ENCODE measurements around the gene UBE2D2. TPM values are rescaled to one million over a fixed set of nuclear protein-coding genes. Genes with fewer than 3 reads are reported as not detected.

The UBE2D2 gene
- total and polyA plus RNA-seq, 2 of the 13 experiments (the other 11 are each of a cell fraction or from before 2014, with no cell fraction given): 79.1 to 109 TPM

DNA sequence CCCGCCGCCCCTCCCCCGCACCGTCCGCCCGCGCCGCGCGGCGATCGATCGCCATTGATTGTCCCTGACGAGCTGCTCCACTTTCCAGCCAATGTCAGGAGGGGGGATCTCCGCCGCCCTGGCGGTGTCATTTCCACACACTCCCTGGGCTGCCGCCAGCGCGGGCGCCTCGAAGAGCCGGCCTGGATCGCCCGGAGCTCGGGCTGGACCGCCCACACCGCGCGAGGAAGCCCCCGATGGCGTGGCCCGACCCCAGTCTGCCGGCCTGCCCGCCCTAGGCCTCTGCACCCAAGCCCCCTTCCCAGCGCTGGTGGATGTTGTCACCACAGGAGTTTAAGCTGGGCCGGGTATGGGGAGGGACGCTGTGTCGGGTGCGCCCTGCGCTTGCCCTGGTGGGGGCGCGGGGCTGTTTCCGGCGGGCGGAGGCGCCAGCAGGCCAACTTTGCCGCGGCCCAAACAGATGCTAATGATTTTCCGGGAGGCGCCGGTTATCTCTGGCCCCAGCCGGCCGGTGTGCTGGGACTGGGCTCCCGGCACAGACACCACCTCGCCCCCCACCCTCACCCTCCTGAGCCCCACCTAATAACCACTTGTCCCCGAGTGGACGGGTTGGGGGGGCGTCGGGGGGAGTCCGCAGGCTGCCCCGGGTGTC lies 76.4 kb downstream of the UBE2D2 start (continued):
- peak; percentile 86 for TF ChIP-seq MAZ (IDR thresholded peaks at IDR 0.05; ENCODE audit: borderline replicate concordance, low read depth, low read length)
- TF ChIP-seq MAZ (CRISPR knock-in tag; IDR thresholded peaks at IDR 0.05; ENCODE audit: low read depth): peak; percentile 97
- 0 out of 2 replicates have a peak, but pooled peaks have one; percentile 68 for TF ChIP-seq HBP1 (CRISPR knock-in tag; IDR thresholded peaks at IDR 0.05; ENCODE audit: low read depth)
- TF ChIP-seq ZNF678 (CRISPR knock-in tag; IDR thresholded peaks at IDR 0.05): no peak; the same call in 1 of the 2 replicates
- TF ChIP-seq KAT2B (IDR thresholded peaks at IDR 0.05; ENCODE audit: borderline replicate concordance, low read depth, low read length): peak; percentile 98
- TF ChIP-seq POLR2AphosphoS5 (IDR thresholded peaks at IDR 0.05; ENCODE audit: low read depth, low read length): no peak; the same call in 1 of the 2 replicates
- peak; percentile 64; the same call in 1 of the 2 replicates for TF ChIP-seq CREBL2 (CRISPR knock-in tag; IDR thresholded peaks at IDR 0.05; ENCODE audit: borderline replicate concordance)
- TF ChIP-seq, protein P1, sequence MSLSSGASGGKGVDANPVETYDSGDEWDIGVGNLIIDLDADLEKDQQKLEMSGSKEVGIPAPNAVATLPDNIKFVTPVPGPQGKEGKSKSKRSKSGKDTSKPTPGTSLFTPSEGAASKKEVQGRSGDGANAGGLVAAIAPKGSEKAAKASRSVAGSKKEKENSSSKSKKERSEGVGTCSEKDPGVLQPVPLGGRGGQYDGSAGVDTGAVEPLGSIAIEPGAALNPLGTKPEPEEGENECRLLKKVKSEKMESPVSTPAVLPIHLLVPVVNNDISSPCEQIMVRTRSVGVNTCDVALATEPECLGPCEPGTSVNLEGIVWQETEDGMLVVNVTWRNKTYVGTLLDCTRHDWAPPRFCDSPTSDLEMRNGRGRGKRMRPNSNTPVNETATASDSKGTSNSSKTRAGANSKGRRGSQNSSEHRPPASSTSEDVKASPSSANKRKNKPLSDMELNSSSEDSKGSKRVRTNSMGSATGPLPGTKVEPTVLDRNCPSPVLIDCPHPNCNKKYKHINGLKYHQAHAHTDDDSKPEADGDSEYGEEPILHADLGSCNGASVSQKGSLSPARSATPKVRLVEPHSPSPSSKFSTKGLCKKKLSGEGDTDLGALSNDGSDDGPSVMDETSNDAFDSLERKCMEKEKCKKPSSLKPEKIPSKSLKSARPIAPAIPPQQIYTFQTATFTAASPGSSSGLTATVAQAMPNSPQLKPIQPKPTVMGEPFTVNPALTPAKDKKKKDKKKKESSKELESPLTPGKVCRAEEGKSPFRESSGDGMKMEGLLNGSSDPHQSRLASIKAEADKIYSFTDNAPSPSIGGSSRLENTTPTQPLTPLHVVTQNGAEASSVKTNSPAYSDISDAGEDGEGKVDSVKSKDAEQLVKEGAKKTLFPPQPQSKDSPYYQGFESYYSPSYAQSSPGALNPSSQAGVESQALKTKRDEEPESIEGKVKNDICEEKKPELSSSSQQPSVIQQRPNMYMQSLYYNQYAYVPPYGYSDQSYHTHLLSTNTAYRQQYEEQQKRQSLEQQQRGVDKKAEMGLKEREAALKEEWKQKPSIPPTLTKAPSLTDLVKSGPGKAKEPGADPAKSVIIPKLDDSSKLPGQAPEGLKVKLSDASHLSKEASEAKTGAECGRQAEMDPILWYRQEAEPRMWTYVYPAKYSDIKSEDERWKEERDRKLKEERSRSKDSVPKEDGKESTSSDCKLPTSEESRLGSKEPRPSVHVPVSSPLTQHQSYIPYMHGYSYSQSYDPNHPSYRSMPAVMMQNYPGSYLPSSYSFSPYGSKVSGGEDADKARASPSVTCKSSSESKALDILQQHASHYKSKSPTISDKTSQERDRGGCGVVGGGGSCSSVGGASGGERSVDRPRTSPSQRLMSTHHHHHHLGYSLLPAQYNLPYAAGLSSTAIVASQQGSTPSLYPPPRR (CRISPR knock-in tag; IDR thresholded peaks at IDR 0.05; ENCODE audit: borderline replicate concordance): peak; percentile 77; the same call in 1 of the 2 replicates
- no peak for TF ChIP-seq FOXO1 (CRISPR knock-in tag; IDR thresholded peaks at IDR 0.05)
- peak; percentile 72; the same call in 1 of the 2 replicates for TF ChIP-seq MAFG (CRISPR knock-in tag; IDR thresholded peaks at IDR 0.05)
- no peak for TF ChIP-seq ZNF432 (CRISPR knock-in tag; IDR thresholded peaks at IDR 0.05; ENCODE audit: borderline replicate concordance)
- no peak for TF ChIP-seq ZNF143 (CRISPR knock-in tag; IDR thresholded peaks at IDR 0.05)
- no peak for TF ChIP-seq SRSF9 (IDR thresholded peaks at IDR 0.05; ENCODE audit: borderline replicate concordance, insufficient read depth, low read depth, low read length, poor library complexity, severe bottlenecking)
- peak; percentile 91 for TF ChIP-seq ZBTB2 (CRISPR knock-in tag; IDR thresholded peaks at IDR 0.05; ENCODE audit: low read depth)
- peak; percentile 63 for TF ChIP-seq ZNF883 (CRISPR knock-in tag; IDR thresholded peaks at IDR 0.05; ENCODE audit: not compliant biosample characterization)
- peak; percentile 81; the same call in 1 of the 2 replicates for TF ChIP-seq ESRRA (CRISPR knock-in tag; IDR thresholded peaks at IDR 0.05; ENCODE audit: low read depth)
- TF ChIP-seq ZNF235 (CRISPR knock-in tag; IDR thresholded peaks at IDR 0.05; ENCODE audit: borderline replicate concordance): no peak
- TF ChIP-seq JARID2 (CRISPR knock-in tag; IDR thresholded peaks at IDR 0.05; ENCODE audit: insufficient replicate concordance): no peak
- peak; percentile 89 for TF ChIP-seq HDAC2 (CRISPR knock-in tag; IDR thresholded peaks at IDR 0.05)
- peak; percentile 73; the same call in 1 of the 2 replicates for TF ChIP-seq BCL6 (CRISPR knock-in tag; IDR thresholded peaks at IDR 0.05)
- TF ChIP-seq ZNF577 (CRISPR knock-in tag; IDR thresholded peaks at IDR 0.05; ENCODE audit: borderline replicate concordance, low read depth): no peak
- TF ChIP-seq PRPF4 (IDR thresholded peaks at IDR 0.05; ENCODE audit: low read depth, low read length, poor library complexity, severe bottlenecking): no peak
